ENCODE measurements around the gene SLC45A1.
A peak's percentile ranks its signal among the peaks of the same experiment; 100 is the strongest.

SLC45A1 gene

DNA sequence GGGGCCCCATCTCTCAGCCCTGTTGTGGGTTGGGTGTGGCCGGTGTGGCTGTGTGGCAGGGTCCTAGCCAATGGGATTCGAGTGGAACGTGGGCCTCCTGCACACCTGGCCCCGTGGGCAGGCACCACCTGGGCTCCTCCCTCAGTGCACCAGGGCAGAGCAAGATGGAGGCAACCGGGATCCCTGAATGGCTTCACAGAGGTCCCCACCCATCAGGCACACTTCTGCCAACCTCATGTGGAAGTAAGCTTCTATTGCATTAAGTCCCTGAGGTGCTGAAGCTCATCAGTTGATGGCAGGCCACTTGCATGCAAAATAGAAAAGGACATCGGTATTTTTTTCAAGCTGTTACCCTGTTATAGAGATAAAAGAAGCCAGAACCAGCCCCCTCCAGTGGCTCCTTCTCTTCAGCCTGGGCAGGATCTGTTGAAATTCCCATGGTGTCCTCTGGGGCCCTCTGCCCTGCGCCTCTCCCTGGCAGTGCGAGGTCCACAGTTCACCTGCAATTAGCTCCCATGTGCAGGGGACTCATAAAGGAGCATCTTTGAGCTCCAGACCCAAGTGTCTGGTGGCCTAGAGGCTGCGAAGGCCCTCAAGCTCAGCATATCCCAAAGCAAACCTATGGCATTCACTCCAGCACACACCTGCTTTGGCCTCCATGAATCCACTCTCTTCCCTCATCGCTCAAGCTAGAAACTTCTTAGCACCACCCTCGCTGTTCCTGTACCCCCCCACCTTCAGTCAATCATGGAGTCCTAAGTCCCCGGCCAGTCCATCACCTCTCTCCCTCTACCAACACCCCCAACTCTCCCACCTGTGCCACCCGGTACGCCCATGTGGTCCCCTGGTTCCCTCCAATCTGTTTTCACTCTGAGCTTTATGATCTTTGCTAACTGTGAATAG is 2.1 kb upstream of the SLC45A1 start:
- DNase-seq (ENCODE audit: low read depth), result no peak
- TF ChIP-seq, protein P1, sequence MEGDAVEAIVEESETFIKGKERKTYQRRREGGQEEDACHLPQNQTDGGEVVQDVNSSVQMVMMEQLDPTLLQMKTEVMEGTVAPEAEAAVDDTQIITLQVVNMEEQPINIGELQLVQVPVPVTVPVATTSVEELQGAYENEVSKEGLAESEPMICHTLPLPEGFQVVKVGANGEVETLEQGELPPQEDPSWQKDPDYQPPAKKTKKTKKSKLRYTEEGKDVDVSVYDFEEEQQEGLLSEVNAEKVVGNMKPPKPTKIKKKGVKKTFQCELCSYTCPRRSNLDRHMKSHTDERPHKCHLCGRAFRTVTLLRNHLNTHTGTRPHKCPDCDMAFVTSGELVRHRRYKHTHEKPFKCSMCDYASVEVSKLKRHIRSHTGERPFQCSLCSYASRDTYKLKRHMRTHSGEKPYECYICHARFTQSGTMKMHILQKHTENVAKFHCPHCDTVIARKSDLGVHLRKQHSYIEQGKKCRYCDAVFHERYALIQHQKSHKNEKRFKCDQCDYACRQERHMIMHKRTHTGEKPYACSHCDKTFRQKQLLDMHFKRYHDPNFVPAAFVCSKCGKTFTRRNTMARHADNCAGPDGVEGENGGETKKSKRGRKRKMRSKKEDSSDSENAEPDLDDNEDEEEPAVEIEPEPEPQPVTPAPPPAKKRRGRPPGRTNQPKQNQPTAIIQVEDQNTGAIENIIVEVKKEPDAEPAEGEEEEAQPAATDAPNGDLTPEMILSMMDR (IDR thresholded peaks at IDR 0.05; ENCODE audit: control insufficient read depth, insufficient read depth, low read depth, low read length, missing control alignments), result peak; percentile 7
- no peak overlapping the region for H3K4me3 ChIP-seq (ENCODE audit: control insufficient read depth, low read depth, low read length)

GRCh38 chr1:8318436-8318835 is 522 bp downstream of the SLC45A1 start:
- TF ChIP-seq, protein P1 (IDR thresholded peaks at IDR 0.05; ENCODE audit: control insufficient read depth, insufficient read depth, low read depth, low read length, missing control alignments), result no peak
- H3K4me3 ChIP-seq (ENCODE audit: control insufficient read depth, low read depth, low read length), result peak overlapping the region; percentile 49
- no peak for DNase-seq (ENCODE audit: low read depth)

- no peak overlapping the region for H3K4me3 ChIP-seq (ENCODE audit: control insufficient read depth, low read depth, low read length)
- TF ChIP-seq, protein P1 (IDR thresholded peaks at IDR 0.05; ENCODE audit: control insufficient read depth, insufficient read depth, low read depth, low read length, missing control alignments), result no peak
- no peak for DNase-seq (ENCODE audit: low read depth)
These were observed 3.7 kb downstream of the SLC45A1 start for GRCh38 chr1:8321612-8322011.

GRCh38 chr1:8323706-8324105 is 5.8 kb downstream of the SLC45A1 start:
- TF ChIP-seq, protein P1 (IDR thresholded peaks at IDR 0.05; ENCODE audit: control insufficient read depth, insufficient read depth, low read depth, low read length, missing control alignments), result no peak
- no peak overlapping the region for H3K4me3 ChIP-seq (ENCODE audit: control insufficient read depth, low read depth, low read length)
- no peak for DNase-seq (ENCODE audit: low read depth)

DNA sequence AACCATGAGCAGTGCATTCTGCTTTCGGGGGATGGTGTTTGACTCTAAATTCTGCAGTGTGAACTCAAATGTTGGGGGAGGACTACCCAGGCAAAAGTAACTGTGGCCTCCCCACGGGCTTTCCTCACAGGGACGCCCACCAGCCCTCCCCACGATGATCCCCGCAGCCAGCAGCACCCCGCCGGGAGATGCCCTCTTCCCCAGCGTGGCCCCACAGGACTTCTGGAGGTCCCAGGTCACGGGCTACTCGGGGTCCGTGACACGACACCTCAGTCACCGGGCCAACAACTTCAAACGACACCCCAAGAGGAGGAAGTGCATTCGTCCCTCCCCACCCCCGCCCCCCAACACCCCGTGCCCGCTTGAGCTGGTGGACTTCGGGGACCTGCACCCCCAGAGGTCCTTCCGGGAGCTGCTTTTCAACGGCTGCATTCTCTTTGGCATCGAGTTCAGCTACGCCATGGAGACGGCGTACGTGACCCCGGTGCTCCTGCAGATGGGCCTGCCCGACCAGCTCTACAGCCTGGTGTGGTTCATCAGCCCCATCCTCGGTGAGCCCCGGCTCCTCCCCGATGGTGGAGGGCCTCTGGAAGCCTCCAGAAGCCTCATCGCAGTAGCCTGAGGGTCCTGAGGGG is 6.4 kb downstream of the SLC45A1 start:
- no peak overlapping the region for H3K4me3 ChIP-seq (ENCODE audit: control insufficient read depth, low read depth, low read length)
- TF ChIP-seq, protein P1 (IDR thresholded peaks at IDR 0.05; ENCODE audit: control insufficient read depth, insufficient read depth, low read depth, low read length, missing control alignments), result no peak
- DNase-seq (ENCODE audit: low read depth), result no peak

GRCh38 chr1:8325771-8326170 is 7.9 kb downstream of the SLC45A1 start:
- no peak overlapping the region for H3K4me3 ChIP-seq (ENCODE audit: control insufficient read depth, low read depth, low read length)
- DNase-seq (ENCODE audit: low read depth), result no peak
- TF ChIP-seq, protein P1 (IDR thresholded peaks at IDR 0.05; ENCODE audit: control insufficient read depth, insufficient read depth, low read depth, low read length, missing control alignments), result no peak

Data from AG09309 (cell line).